ENCODE results near the gene WDR37.

- TF ChIP-seq POLR2A (IDR thresholded peaks at IDR 0.05) (no peak), CTCF (IDR thresholded peaks at IDR 0.05) (no peak)
Measured at GRCh38 chr10:1034758-1035157, 21.4 kb upstream of the WDR37 start.

All from lower leg skin (tissue), 3 donors.